ENCODE data around the gene ZFYVE16.

The ZFYVE16 gene

GRCh38 chr5:80369521-80369920 lies 38.3 kb upstream of the ZFYVE16 start:
- no peaks in the 10 kb centered on the region for H3K36me3 ChIP-seq (ENCODE audit: insufficient read depth)
- no peak overlapping the region for H3K27ac ChIP-seq
- H3K27me3 ChIP-seq (ENCODE audit: insufficient read depth, low read depth), result no peaks in the 10 kb centered on the region
- H3K4me3 ChIP-seq (IDR thresholded peaks at IDR 0.05; ENCODE audit: insufficient read depth, low read depth, low read length), result no peak overlapping the region
- H2AFZ ChIP-seq (ENCODE audit: low read depth), result no peak overlapping the region
- H3K9ac ChIP-seq, result no peak overlapping the region
- no peak overlapping the region for H3K4me2 ChIP-seq
- H4K20me1 ChIP-seq (ENCODE audit: insufficient read depth), result no peaks in the 10 kb centered on the region
- no peaks in the 10 kb centered on the region for H3K79me2 ChIP-seq (ENCODE audit: insufficient read depth, low read depth)
- TF ChIP-seq CTCF (conservative IDR thresholded peaks at IDR 0.05; ENCODE audit: low read depth, low read length), result no peak
- no peaks in the 10 kb centered on the region for H3K4me1 ChIP-seq (ENCODE audit: low read depth, poor library complexity, severe bottlenecking)

GRCh38 chr5:80370390-80370789 lies 37.5 kb upstream of the ZFYVE16 start:
- no peaks in the 10 kb centered on the region for H3K4me1 ChIP-seq (ENCODE audit: low read depth, poor library complexity, severe bottlenecking)
- no peaks in the 10 kb centered on the region for H4K20me1 ChIP-seq (ENCODE audit: insufficient read depth)
- H3K27ac ChIP-seq, result no peak overlapping the region
- H3K4me2 ChIP-seq, result no peak overlapping the region
- H3K27me3 ChIP-seq (ENCODE audit: insufficient read depth, low read depth), result no peaks in the 10 kb centered on the region
- TF ChIP-seq CTCF (conservative IDR thresholded peaks at IDR 0.05; ENCODE audit: low read depth, low read length), result no peak
- H3K79me2 ChIP-seq (ENCODE audit: insufficient read depth, low read depth), result no peaks in the 10 kb centered on the region
- H3K36me3 ChIP-seq (ENCODE audit: insufficient read depth), result no peaks in the 10 kb centered on the region
- H2AFZ ChIP-seq (ENCODE audit: low read depth), result no peak overlapping the region
- no peak overlapping the region for H3K9ac ChIP-seq
- no peak overlapping the region for H3K4me3 ChIP-seq (IDR thresholded peaks at IDR 0.05; ENCODE audit: insufficient read depth, low read depth, low read length)

- Histone ChIP-seq H4K20me1 (ENCODE audit: insufficient read depth) (no peaks in the 10 kb centered on the region), H3K4me3 (IDR thresholded peaks at IDR 0.05; ENCODE audit: insufficient read depth, low read depth, low read length) (no peak overlapping the region), H3K9ac (no peak overlapping the region), H3K27ac (no peak overlapping the region), H3K4me1 (ENCODE audit: low read depth, poor library complexity, severe bottlenecking) (no peaks in the 10 kb centered on the region), H3K4me2 (no peak overlapping the region), H3K79me2 (ENCODE audit: insufficient read depth, low read depth) (no peaks in the 10 kb centered on the region), H2AFZ (ENCODE audit: low read depth) (no peak overlapping the region), H3K36me3 (ENCODE audit: insufficient read depth) (no peaks in the 10 kb centered on the region), H3K27me3 (ENCODE audit: insufficient read depth, low read depth) (no peaks in the 10 kb centered on the region)
- no peak for TF ChIP-seq CTCF (conservative IDR thresholded peaks at IDR 0.05; ENCODE audit: low read depth, low read length)
Observed at GRCh38 chr5:80372780-80373179, 35.1 kb upstream of the ZFYVE16 start.

GRCh38 chr5:80374188-80374587 lies 33.7 kb upstream of the ZFYVE16 start:
- H3K27me3 ChIP-seq (ENCODE audit: insufficient read depth, low read depth), result no peaks in the 10 kb centered on the region
- no peak for TF ChIP-seq CTCF (conservative IDR thresholded peaks at IDR 0.05; ENCODE audit: low read depth, low read length)
- no peak overlapping the region for H3K9ac ChIP-seq
- no peak overlapping the region for H2AFZ ChIP-seq (ENCODE audit: low read depth)
- H3K79me2 ChIP-seq (ENCODE audit: insufficient read depth, low read depth), result no peaks in the 10 kb centered on the region
- H3K27ac ChIP-seq, result no peak overlapping the region
- no peaks in the 10 kb centered on the region for H3K36me3 ChIP-seq (ENCODE audit: insufficient read depth)
- no peaks in the 10 kb centered on the region for H3K4me1 ChIP-seq (ENCODE audit: low read depth, poor library complexity, severe bottlenecking)
- no peaks in the 10 kb centered on the region for H4K20me1 ChIP-seq (ENCODE audit: insufficient read depth)
- H3K4me3 ChIP-seq (IDR thresholded peaks at IDR 0.05; ENCODE audit: insufficient read depth, low read depth, low read length), result no peak overlapping the region
- no peak overlapping the region for H3K4me2 ChIP-seq

- Histone ChIP-seq H3K4me1 (ENCODE audit: low read depth, poor library complexity, severe bottlenecking) (no peaks in the 10 kb centered on the region), H3K27ac (no peak overlapping the region), H2AFZ (ENCODE audit: low read depth) (no peak overlapping the region), H3K36me3 (ENCODE audit: insufficient read depth) (no peaks in the 10 kb centered on the region), H3K4me3 (IDR thresholded peaks at IDR 0.05; ENCODE audit: insufficient read depth, low read depth, low read length) (no peak overlapping the region), H3K4me2 (no peak overlapping the region), H4K20me1 (ENCODE audit: insufficient read depth) (no peaks in the 10 kb centered on the region), H3K27me3 (ENCODE audit: insufficient read depth, low read depth) (no peaks in the 10 kb centered on the region), H3K9ac (no peak overlapping the region), H3K79me2 (ENCODE audit: insufficient read depth, low read depth) (no peaks in the 10 kb centered on the region)
- no peak for TF ChIP-seq CTCF (conservative IDR thresholded peaks at IDR 0.05; ENCODE audit: low read depth, low read length)
Observed at GRCh38 chr5:80376557-80376956, 31.3 kb upstream of the ZFYVE16 start.
